SU-DHL-6 (cell line): ENCODE measurements around the gene PBRM1.

ENCODE experiments used
- EZH2phosphoT487 ChIP-seq: fragments of 200-600 bp; sonication (generic), shearing (Covaris generic); conservative IDR thresholded peaks from 2 replicates; pipeline ENCODE4 v1.6.1; 2018; ENCODE audit warnings: mild to moderate bottlenecking, antibody characterized with exemption, low read length, moderate library complexity, mixed read lengths
- TF ChIP-seq, protein P1 (sequence below): fragments of 200-600 bp; sonication (generic); IDR thresholded peaks from one replicate; pipeline ENCODE4 v1.5.1; 2017; ENCODE audit warnings: antibody characterized with exemption, mild to moderate bottlenecking, low read length, moderate library complexity; ENCODE audit not compliant: insufficient read depth, poor library complexity, severe bottlenecking

DNA sequence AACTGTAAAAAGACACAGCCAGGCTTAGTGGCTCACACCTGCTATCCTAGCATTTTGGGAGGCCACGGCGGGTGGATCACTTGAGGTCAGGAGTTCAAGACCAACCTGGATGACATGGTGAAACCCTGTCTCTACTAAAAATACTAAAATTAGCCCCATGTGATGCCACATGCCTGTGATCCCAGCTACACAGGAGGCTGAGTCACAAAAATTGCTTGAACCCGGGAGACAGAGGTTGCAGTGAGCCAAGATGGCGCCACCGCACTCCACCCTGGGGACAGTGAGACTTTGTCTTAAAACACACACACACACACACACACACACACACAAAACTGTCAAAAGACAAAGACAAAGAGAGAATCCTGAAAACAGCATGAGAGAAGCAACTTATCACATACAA, 38.2 kb upstream of the PBRM1 start:
- TF ChIP-seq, protein P1, sequence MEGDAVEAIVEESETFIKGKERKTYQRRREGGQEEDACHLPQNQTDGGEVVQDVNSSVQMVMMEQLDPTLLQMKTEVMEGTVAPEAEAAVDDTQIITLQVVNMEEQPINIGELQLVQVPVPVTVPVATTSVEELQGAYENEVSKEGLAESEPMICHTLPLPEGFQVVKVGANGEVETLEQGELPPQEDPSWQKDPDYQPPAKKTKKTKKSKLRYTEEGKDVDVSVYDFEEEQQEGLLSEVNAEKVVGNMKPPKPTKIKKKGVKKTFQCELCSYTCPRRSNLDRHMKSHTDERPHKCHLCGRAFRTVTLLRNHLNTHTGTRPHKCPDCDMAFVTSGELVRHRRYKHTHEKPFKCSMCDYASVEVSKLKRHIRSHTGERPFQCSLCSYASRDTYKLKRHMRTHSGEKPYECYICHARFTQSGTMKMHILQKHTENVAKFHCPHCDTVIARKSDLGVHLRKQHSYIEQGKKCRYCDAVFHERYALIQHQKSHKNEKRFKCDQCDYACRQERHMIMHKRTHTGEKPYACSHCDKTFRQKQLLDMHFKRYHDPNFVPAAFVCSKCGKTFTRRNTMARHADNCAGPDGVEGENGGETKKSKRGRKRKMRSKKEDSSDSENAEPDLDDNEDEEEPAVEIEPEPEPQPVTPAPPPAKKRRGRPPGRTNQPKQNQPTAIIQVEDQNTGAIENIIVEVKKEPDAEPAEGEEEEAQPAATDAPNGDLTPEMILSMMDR, result no peak
- no peak for TF ChIP-seq EZH2phosphoT487
